HepG2 (cell line): ENCODE results near the gene ITGB3.
A peak's percentile ranks its signal among the peaks of the same experiment; 100 is the strongest.

Experiments
- EHMT2 ChIP-seq: fragments of 200-600 bp; sonication (generic); IDR thresholded peaks from 2 replicates; pipeline ENCODE4 v1.7.0; 2017; ENCODE audit warnings: antibody characterized with exemption, low read depth, low read length, borderline replicate concordance
- FOXA3 ChIP-seq: IDR thresholded peaks from 2 replicates; pipeline ENCODE4 v1.6.1; 2016; ENCODE audit warnings: missing genetic modification reagents, missing compliant biosample characterization
- JUN ChIP-seq: sonication (generic); formaldehyde crosslinking; IDR thresholded peaks from 2 replicates; pipeline ENCODE4 v1.4.0; 2020; ENCODE audit warnings: mild to moderate bottlenecking, missing genetic modification reagents
- TAF1 ChIP-seq: sonication (generic); formaldehyde crosslinking; IDR thresholded peaks from 2 replicates; pipeline ENCODE4 v1.4.0; 2020; ENCODE audit warnings: missing genetic modification reagents
- TEAD3 ChIP-seq: optimal IDR thresholded peaks from 2 replicates; pipeline ENCODE3; 2016; ENCODE audit warnings: borderline replicate concordance
- ZBTB3 ChIP-seq: sonication (generic); formaldehyde crosslinking; IDR thresholded peaks from 2 replicates; pipeline ENCODE4 v1.4.0; 2020; ENCODE audit warnings: low read depth, mild to moderate bottlenecking, moderate library complexity, missing genetic modification reagents, borderline replicate concordance
- ZNF24 ChIP-seq: fragments of 450-650 bp; IDR thresholded peaks from 2 replicates; pipeline ENCODE4 v1.6.1; 2017; ENCODE audit warnings: antibody characterized with exemption, mild to moderate bottlenecking
- TF ChIP-seq, protein P1 (sequence below): sonication (generic); formaldehyde crosslinking; IDR thresholded peaks from 2 replicates; pipeline ENCODE4 v1.5.1; 2020; ENCODE audit warnings: mild to moderate bottlenecking, missing genetic modification reagents, moderate library complexity

DNA sequence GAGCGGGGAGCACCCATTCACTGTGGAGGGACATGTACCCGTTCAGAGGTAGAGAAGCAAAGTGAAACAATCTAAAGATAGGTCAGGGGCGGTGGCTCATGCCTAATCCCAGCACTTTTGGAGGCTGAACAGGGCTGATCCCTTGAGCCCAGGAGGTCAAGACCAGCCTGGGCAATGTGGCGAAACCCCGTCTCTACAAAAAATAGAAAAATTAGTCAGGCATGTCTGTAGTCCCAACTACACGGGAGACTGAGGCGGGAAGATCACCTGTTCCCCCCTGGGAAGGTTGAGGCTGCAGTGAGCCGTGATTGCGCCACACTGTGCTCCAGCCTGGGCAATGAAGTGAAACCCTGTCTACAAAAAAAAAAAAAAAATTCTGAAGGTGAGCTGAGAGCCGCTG is 22.8 kb upstream of the ITGB3 start:
- TF ChIP-seq ZBTB3 (CRISPR knock-in tag) (no peak), JUN (no peak), ZNF24 (no peak), TAF1 (CRISPR knock-in tag) (no peak), FOXA3 (CRISPR knock-in tag) (no peak), EHMT2 (no peak), TEAD3 (CRISPR knock-in tag) (peak; percentile 16)
- TF ChIP-seq, protein P1, sequence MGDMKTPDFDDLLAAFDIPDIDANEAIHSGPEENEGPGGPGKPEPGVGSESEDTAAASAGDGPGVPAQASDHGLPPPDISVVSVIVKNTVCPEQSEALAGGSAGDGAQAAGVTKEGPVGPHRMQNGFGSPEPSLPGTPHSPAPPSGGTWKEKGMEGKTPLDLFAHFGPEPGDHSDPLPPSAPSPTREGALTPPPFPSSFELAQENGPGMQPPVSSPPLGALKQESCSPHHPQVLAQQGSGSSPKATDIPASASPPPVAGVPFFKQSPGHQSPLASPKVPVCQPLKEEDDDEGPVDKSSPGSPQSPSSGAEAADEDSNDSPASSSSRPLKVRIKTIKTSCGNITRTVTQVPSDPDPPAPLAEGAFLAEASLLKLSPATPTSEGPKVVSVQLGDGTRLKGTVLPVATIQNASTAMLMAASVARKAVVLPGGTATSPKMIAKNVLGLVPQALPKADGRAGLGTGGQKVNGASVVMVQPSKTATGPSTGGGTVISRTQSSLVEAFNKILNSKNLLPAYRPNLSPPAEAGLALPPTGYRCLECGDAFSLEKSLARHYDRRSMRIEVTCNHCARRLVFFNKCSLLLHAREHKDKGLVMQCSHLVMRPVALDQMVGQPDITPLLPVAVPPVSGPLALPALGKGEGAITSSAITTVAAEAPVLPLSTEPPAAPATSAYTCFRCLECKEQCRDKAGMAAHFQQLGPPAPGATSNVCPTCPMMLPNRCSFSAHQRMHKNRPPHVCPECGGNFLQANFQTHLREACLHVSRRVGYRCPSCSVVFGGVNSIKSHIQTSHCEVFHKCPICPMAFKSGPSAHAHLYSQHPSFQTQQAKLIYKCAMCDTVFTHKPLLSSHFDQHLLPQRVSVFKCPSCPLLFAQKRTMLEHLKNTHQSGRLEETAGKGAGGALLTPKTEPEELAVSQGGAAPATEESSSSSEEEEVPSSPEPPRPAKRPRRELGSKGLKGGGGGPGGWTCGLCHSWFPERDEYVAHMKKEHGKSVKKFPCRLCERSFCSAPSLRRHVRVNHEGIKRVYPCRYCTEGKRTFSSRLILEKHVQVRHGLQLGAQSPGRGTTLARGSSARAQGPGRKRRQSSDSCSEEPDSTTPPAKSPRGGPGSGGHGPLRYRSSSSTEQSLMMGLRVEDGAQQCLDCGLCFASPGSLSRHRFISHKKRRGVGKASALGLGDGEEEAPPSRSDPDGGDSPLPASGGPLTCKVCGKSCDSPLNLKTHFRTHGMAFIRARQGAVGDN (CRISPR knock-in tag), result no peak
